HepG2 (cell line): ENCODE results near the gene SMTNL1. TPM values are rescaled to one million over a fixed set of nuclear protein-coding genes. Genes with fewer than 3 reads are reported as not detected.

Experiments used
- AKAP8 ChIP-seq: sonication (generic); formaldehyde crosslinking; IDR thresholded peaks from 2 replicates; pipeline ENCODE4 v1.5.1; 2020; ENCODE audit warnings: mild to moderate bottlenecking, missing genetic modification reagents
- CREB1 ChIP-seq, 2 experiments: fragments of 450-650 bp in 1 of 2; IDR thresholded peaks; 2 replicates each; pipeline ENCODE4 v1.6.1; 2016 to 2017; ENCODE audit warnings: control low read depth in 1 of 2, mild to moderate bottlenecking in 1 of 2, missing compliant biosample characterization in 1 of 2, missing genetic modification characterization in 1 of 2
- HOMEZ ChIP-seq: IDR thresholded peaks from 2 replicates; pipeline ENCODE4 v1.6.1; 2016; ENCODE audit warnings: low read depth
- KDM3A ChIP-seq: IDR thresholded peaks from 2 replicates; pipeline ENCODE4 v1.6.1; 2018; ENCODE audit warnings: low read depth, missing compliant biosample characterization
- KLF12 ChIP-seq: sonication (generic); formaldehyde crosslinking; IDR thresholded peaks from 2 replicates; pipeline ENCODE4 v1.4.0; 2020; ENCODE audit warnings: missing genetic modification reagents, borderline replicate concordance
- KLF15 ChIP-seq: sonication (generic); formaldehyde crosslinking; IDR thresholded peaks from 2 replicates; pipeline ENCODE4 v1.8.1; 2023; ENCODE audit warnings: borderline replicate concordance, mild to moderate bottlenecking, inconsistent platforms, missing genetic modification reagents, mixed read lengths
- MIER2 ChIP-seq: IDR thresholded peaks from 2 replicates; pipeline ENCODE4 v1.6.1; 2016; ENCODE audit warnings: missing biosample characterization, missing genetic modification reagents
- MYNN ChIP-seq: sonication (generic); formaldehyde crosslinking; IDR thresholded peaks from 2 replicates; pipeline ENCODE4 v1.4.0; 2020; ENCODE audit warnings: mild to moderate bottlenecking, low read depth, missing genetic modification reagents
- NFIB ChIP-seq: sonication (generic); formaldehyde crosslinking; IDR thresholded peaks from 2 replicates; pipeline ENCODE4 v1.9.0; 2021; ENCODE audit warnings: missing genetic modification reagents, mild to moderate bottlenecking, borderline replicate concordance
- PHF21A ChIP-seq: sonication (generic); formaldehyde crosslinking; IDR thresholded peaks from 2 replicates; pipeline ENCODE4 v1.5.0; 2020; ENCODE audit warnings: mild to moderate bottlenecking, missing genetic modification reagents
- PRMT3 ChIP-seq: sonication (generic); formaldehyde crosslinking; IDR thresholded peaks from 2 replicates; pipeline ENCODE4 v1.8.1; 2022; ENCODE audit warnings: low read depth, mild to moderate bottlenecking, moderate library complexity, missing genetic modification reagents, borderline replicate concordance
- SMARCC2 ChIP-seq: fragments of 450-650 bp; IDR thresholded peaks from 2 replicates; pipeline ENCODE4 v1.6.1; 2017; ENCODE audit warnings: antibody characterized with exemption, mild to moderate bottlenecking
- SNAI1 ChIP-seq: sonication (generic); formaldehyde crosslinking; IDR thresholded peaks from 2 replicates; pipeline ENCODE4 v1.5.0; 2020; ENCODE audit warnings: mild to moderate bottlenecking, missing genetic modification reagents, borderline replicate concordance
- SRSF9 ChIP-seq: fragments of 200-400 bp; formaldehyde crosslinking; IDR thresholded peaks from 2 replicates; pipeline ENCODE4 v1.6.1; 2018; ENCODE audit warnings: borderline replicate concordance, mild to moderate bottlenecking, low read depth, low read length; ENCODE audit not compliant: insufficient read depth, poor library complexity, severe bottlenecking
- STAT5B ChIP-seq: sonication (generic); formaldehyde crosslinking; IDR thresholded peaks from 2 replicates; pipeline ENCODE4 v1.4.0; 2020; ENCODE audit warnings: missing genetic modification reagents
- TMF1 ChIP-seq: sonication (generic); formaldehyde crosslinking; IDR thresholded peaks from 2 replicates; pipeline ENCODE4 v1.8.1; 2022; ENCODE audit warnings: low read depth, missing genetic modification reagents
- ZBTB20 ChIP-seq: sonication (generic); formaldehyde crosslinking; IDR thresholded peaks from 2 replicates; pipeline ENCODE4 v1.8.1; 2023; ENCODE audit warnings: missing genetic modification reagents, low read depth, mild to moderate bottlenecking, borderline replicate concordance
- ZFYVE20 ChIP-seq: sonication (generic); formaldehyde crosslinking; IDR thresholded peaks from 2 replicates; pipeline ENCODE4 v1.8.0; 2023; ENCODE audit warnings: low read depth, mild to moderate bottlenecking, moderate library complexity, missing genetic modification reagents, borderline replicate concordance
- ZNF224 ChIP-seq: sonication (generic); formaldehyde crosslinking; IDR thresholded peaks from 2 replicates; pipeline ENCODE4 v1.5.0; 2020; ENCODE audit warnings: mild to moderate bottlenecking, missing genetic modification reagents
- ZNF235 ChIP-seq: sonication (generic); formaldehyde crosslinking; IDR thresholded peaks from 2 replicates; pipeline ENCODE4 v1.8.1; 2023; ENCODE audit warnings: mild to moderate bottlenecking, missing genetic modification reagents, borderline replicate concordance
- ZNF329 ChIP-seq: sonication (generic); formaldehyde crosslinking; IDR thresholded peaks from 2 replicates; pipeline ENCODE4 v1.9.0; 2021; ENCODE audit warnings: low read depth, mild to moderate bottlenecking, missing genetic modification reagents
- ZNF451 ChIP-seq: sonication (generic); formaldehyde crosslinking; IDR thresholded peaks from 2 replicates; pipeline ENCODE4 v1.5.0; 2020; ENCODE audit warnings: mild to moderate bottlenecking, missing genetic modification reagents
- ZNF468 ChIP-seq: sonication (generic); formaldehyde crosslinking; IDR thresholded peaks from 2 replicates; pipeline ENCODE4 v1.8.0; 2022; ENCODE audit warnings: mild to moderate bottlenecking, moderate library complexity, missing genetic modification reagents
- ZNF557 ChIP-seq: sonication (generic); formaldehyde crosslinking; IDR thresholded peaks from 2 replicates; pipeline ENCODE4 v1.4.0; 2020; ENCODE audit warnings: missing genetic modification reagents
- ZNF558 ChIP-seq: sonication (generic); formaldehyde crosslinking; IDR thresholded peaks from 2 replicates; pipeline ENCODE4 v1.9.0; 2022; ENCODE audit warnings: mild to moderate bottlenecking, missing genetic modification reagents, borderline replicate concordance
- ZNF709 ChIP-seq: sonication (generic); formaldehyde crosslinking; IDR thresholded peaks from 2 replicates; pipeline ENCODE4 v1.5.0; 2020; ENCODE audit warnings: mild to moderate bottlenecking, missing genetic modification reagents
- ZNF841 ChIP-seq: sonication (generic); formaldehyde crosslinking; IDR thresholded peaks from 2 replicates; pipeline ENCODE4 v1.8.1; 2023; ENCODE audit warnings: missing genetic modification reagents, borderline replicate concordance
- ZSCAN20 ChIP-seq: sonication (generic); formaldehyde crosslinking; IDR thresholded peaks from 2 replicates; pipeline ENCODE4 v1.4.0; 2020; ENCODE audit warnings: missing genetic modification reagents, mild to moderate bottlenecking, borderline replicate concordance
- polyA plus RNA-seq, 8 experiments: library from polyadenylated mRNA; depleted of rRNA in 3 of 8; stranded (reverse) in 7 of 8; unstranded in 1 of 8; fragments of >200 nt; fragmentation: Illumina TruSeq in 4 of 8; extraction: Trizol in 4 of 8; gene quantifications; 2 replicates each; pipeline versions ENCODE4 v1.2.1 to v1.2.3, GENCODE V29; 2011 to 2016; ENCODE audit warnings: low read depth in 4 of 8, missing spikeins in 1 of 8, mixed read lengths in 1 of 8; ENCODE audit not compliant: insufficient read depth in 1 of 8
- total RNA-seq, 5 experiments: library from RNA; depleted of rRNA; stranded (reverse); fragments of >200 nt; fragmentation: Illumina TruSeq; extraction: Trizol; gene quantifications; 2 replicates each; pipeline ENCODE4 v1.2.3, GENCODE V29; 2016; ENCODE audit warnings: low read depth in 1 of 5
- TF ChIP-seq, protein P1 (sequence below): sonication (generic); formaldehyde crosslinking; IDR thresholded peaks from 2 replicates; pipeline ENCODE4 v1.4.0; 2020; ENCODE audit warnings: missing genetic modification reagents
- TF ChIP-seq, protein P2 (sequence below): sonication (generic); formaldehyde crosslinking; IDR thresholded peaks from 2 replicates; pipeline ENCODE4 v1.9.0; 2021; ENCODE audit warnings: missing genetic modification reagents, mild to moderate bottlenecking, borderline replicate concordance

SMTNL1 gene
- total and polyA plus RNA-seq, 2 of the 13 experiments (the other 11 are each of a cell fraction or from before 2014, with no cell fraction given) = 0.04 TPM; not detected in 1

GRCh38 chr11:57502870-57503269 lies 34.5 kb upstream of the SMTNL1 start (continued):
- TF ChIP-seq TMF1 (CRISPR knock-in tag) = no peak
- TF ChIP-seq ZNF235 (CRISPR knock-in tag) = no peak
- no peak for TF ChIP-seq STAT5B (CRISPR knock-in tag)
- TF ChIP-seq KDM3A = no peak
- no peak for TF ChIP-seq KLF15 (CRISPR knock-in tag)
- TF ChIP-seq ZSCAN20 (CRISPR knock-in tag) = no peak
- no peak for TF ChIP-seq ZNF558
- no peak for TF ChIP-seq ZNF224
- TF ChIP-seq HOMEZ (CRISPR knock-in tag) = peak; percentile 43; the same call in 1 of the 2 replicates
- no peak for TF ChIP-seq ZFYVE20
- TF ChIP-seq, protein P1, sequence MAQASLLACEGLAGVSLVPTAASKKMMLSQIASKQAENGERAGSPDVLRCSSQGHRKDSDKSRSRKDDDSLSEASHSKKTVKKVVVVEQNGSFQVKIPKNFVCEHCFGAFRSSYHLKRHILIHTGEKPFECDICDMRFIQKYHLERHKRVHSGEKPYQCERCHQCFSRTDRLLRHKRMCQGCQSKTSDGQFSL (CRISPR knock-in tag) = no peak
- TF ChIP-seq SRSF9 = no peak
- TF ChIP-seq ZNF557 (CRISPR knock-in tag) = no peak
- no peak for TF ChIP-seq KLF12 (CRISPR knock-in tag)
- no peak for TF ChIP-seq ZNF841 (CRISPR knock-in tag)
- TF ChIP-seq CREB1 (IDR thresholded peaks at IDR 0.05) = no peak
- no peak for TF ChIP-seq CREB1 (CRISPR knock-in tag; IDR thresholded peaks at IDR 0.05)
- TF ChIP-seq, protein P2, sequence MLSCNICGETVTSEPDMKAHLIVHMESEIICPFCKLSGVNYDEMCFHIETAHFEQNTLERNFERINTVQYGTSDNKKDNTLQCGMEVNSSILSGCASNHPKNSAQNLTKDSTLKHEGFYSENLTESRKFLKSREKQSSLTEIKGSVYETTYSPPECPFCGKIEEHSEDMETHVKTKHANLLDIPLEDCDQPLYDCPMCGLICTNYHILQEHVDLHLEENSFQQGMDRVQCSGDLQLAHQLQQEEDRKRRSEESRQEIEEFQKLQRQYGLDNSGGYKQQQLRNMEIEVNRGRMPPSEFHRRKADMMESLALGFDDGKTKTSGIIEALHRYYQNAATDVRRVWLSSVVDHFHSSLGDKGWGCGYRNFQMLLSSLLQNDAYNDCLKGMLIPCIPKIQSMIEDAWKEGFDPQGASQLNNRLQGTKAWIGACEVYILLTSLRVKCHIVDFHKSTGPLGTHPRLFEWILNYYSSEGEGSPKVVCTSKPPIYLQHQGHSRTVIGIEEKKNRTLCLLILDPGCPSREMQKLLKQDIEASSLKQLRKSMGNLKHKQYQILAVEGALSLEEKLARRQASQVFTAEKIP (CRISPR knock-in tag) = no peak
- no peak for TF ChIP-seq MIER2 (CRISPR knock-in tag)
- TF ChIP-seq AKAP8 (CRISPR knock-in tag) = no peak
- TF ChIP-seq SMARCC2 = no peak
- peak; percentile 27; the same call in 1 of the 2 replicates for TF ChIP-seq PHF21A (CRISPR knock-in tag)
- no peak for TF ChIP-seq MYNN (CRISPR knock-in tag)
- TF ChIP-seq ZNF709 = no peak
- TF ChIP-seq ZBTB20 (CRISPR knock-in tag) = no peak
- TF ChIP-seq ZNF451 (CRISPR knock-in tag) = no peak
- TF ChIP-seq ZNF468 (CRISPR knock-in tag) = no peak
- no peak for TF ChIP-seq SNAI1
- TF ChIP-seq PRMT3 (CRISPR knock-in tag) = no peak
- TF ChIP-seq ZNF329 (CRISPR knock-in tag) = no peak
- no peak for TF ChIP-seq NFIB (CRISPR knock-in tag)
